ENCODE results near the gene TMEM80.

GRCh38 chr11:745428-745827 lies 49.8 kb downstream of the TMEM80 start:
- TF ChIP-seq CTCF (IDR thresholded peaks at IDR 0.05; ENCODE audit: low read depth, low read length) (no peak), EZH2phosphoT487 (IDR thresholded peaks at IDR 0.05; ENCODE audit: low read depth) (no peak)
